ENCODE measurements around the gene PACRG.

PACRG gene

DNA sequence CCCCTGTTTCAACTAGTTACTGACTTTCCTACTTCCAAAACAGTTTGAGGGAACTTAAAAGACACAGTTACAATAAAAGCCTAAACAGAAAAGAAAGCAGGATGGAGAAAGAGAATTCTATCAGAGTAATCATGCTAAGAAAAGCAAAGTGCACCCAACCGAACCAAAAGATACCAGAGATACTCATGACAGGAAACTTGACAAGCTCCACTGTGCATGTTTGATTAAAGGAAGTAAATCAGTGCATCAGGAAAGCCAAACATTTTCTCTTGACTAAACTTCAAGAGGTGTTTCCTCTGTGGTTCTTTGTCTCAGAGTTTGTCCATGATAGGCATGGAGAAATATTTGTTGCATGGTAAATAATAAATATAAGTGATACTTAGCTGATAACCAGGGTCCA is 138.9 kb downstream of the PACRG start:
- in situ Hi-C loops (cut with MboI; ENCODE audit: low pct_unique_long_range_greater_than_20kb, low sequenced_read_pairs, unreplicated experiment): no loop called here
- DNase-seq (ENCODE audit: low spot score): no peak
- TF ChIP-seq, protein P1, sequence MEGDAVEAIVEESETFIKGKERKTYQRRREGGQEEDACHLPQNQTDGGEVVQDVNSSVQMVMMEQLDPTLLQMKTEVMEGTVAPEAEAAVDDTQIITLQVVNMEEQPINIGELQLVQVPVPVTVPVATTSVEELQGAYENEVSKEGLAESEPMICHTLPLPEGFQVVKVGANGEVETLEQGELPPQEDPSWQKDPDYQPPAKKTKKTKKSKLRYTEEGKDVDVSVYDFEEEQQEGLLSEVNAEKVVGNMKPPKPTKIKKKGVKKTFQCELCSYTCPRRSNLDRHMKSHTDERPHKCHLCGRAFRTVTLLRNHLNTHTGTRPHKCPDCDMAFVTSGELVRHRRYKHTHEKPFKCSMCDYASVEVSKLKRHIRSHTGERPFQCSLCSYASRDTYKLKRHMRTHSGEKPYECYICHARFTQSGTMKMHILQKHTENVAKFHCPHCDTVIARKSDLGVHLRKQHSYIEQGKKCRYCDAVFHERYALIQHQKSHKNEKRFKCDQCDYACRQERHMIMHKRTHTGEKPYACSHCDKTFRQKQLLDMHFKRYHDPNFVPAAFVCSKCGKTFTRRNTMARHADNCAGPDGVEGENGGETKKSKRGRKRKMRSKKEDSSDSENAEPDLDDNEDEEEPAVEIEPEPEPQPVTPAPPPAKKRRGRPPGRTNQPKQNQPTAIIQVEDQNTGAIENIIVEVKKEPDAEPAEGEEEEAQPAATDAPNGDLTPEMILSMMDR (IDR thresholded peaks at IDR 0.05; ENCODE audit: extremely low read depth, insufficient read depth, missing control alignments): no peak

DNA sequence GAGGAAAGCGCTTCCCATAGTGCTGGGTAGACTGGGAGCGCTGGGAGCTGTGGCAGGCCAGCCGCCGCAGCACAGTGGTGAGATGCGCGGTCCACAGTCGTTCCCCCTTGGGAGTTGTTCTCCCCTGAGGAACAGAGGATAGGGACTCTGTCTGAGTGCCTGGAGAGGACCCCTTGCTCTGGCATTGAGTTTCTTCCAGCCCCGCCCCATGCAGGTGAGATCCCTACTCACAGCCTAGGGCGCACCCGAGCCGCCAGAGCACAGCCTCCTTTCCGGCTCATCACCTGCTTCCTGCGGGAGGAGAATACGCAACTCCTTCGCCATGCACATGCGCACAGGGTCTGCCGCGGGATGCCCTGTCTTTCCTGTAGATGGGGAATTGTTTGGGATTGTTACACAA is 140.6 kb downstream of the PACRG start:
- in situ Hi-C loops (cut with MboI; ENCODE audit: low pct_unique_long_range_greater_than_20kb, low sequenced_read_pairs, unreplicated experiment): no loop called here
- DNase-seq (ENCODE audit: low spot score): no peak
- TF ChIP-seq, protein P1 (IDR thresholded peaks at IDR 0.05; ENCODE audit: extremely low read depth, insufficient read depth, missing control alignments): no peak

DNA sequence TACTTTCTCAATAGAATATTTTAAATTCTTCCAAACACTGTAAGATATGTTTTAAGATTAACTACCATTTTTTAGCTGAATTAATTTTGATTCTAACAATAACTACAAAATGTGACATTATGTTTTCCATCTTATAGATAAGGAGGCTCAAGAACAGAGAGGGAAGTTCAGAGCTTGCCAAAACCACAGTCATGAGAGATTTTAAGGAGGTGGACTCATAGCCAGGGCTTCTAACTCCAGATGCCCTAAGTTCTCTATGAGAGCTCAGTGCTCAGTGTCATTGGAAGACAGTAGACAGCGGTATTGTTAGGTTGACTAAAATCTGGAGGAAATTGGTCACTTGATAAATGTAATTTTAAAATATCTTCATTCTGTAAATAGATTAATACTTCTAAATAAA is 144.2 kb downstream of the PACRG start:
- TF ChIP-seq, protein P1 (IDR thresholded peaks at IDR 0.05; ENCODE audit: extremely low read depth, insufficient read depth, missing control alignments): no peak
- in situ Hi-C loops (cut with MboI; ENCODE audit: low pct_unique_long_range_greater_than_20kb, low sequenced_read_pairs, unreplicated experiment): no loop called here
- no peak for DNase-seq (ENCODE audit: low spot score)

DNA sequence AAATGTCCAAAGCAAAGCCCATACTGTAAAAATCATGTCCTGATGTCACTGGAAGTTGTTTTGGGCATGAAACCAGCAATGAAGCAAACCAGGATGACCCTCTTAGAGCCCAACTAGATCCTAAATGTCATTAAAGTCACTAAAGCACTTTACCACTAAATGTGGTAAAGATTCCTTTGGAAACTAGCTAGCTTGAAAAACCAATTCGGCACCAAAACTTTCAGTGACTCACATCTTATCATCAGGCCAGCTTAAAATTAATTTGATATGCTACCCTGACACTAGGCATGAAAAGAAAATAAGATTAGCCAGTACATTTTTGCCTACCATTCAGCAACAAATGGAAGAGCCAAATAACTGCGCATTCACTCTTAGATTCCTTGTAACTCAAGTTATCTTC is 145.8 kb downstream of the PACRG start:
- in situ Hi-C loops (cut with MboI; ENCODE audit: low pct_unique_long_range_greater_than_20kb, low sequenced_read_pairs, unreplicated experiment): no loop called here
- DNase-seq (ENCODE audit: low spot score): no peak
- TF ChIP-seq, protein P1 (IDR thresholded peaks at IDR 0.05; ENCODE audit: extremely low read depth, insufficient read depth, missing control alignments): no peak

DNA sequence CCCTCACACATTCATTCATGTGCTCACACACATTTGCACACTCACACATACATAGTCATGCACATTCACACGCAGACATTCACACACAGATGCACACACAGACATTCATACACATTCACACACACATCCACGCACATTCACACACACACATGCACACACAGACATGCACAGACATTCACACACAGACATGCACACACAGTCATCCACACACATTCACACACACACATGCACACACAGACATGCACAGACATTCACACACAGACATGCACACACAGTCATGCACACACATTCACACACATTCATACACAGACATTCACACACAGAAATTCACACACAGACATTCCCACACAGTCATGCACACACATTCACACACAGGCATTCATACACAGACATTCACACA is 147.3 kb downstream of the PACRG start:
- DNase-seq (ENCODE audit: low spot score): no peak
- in situ Hi-C loops (cut with MboI; ENCODE audit: low pct_unique_long_range_greater_than_20kb, low sequenced_read_pairs, unreplicated experiment): no loop called here
- TF ChIP-seq, protein P1 (IDR thresholded peaks at IDR 0.05; ENCODE audit: extremely low read depth, insufficient read depth, missing control alignments): no peak

DNA sequence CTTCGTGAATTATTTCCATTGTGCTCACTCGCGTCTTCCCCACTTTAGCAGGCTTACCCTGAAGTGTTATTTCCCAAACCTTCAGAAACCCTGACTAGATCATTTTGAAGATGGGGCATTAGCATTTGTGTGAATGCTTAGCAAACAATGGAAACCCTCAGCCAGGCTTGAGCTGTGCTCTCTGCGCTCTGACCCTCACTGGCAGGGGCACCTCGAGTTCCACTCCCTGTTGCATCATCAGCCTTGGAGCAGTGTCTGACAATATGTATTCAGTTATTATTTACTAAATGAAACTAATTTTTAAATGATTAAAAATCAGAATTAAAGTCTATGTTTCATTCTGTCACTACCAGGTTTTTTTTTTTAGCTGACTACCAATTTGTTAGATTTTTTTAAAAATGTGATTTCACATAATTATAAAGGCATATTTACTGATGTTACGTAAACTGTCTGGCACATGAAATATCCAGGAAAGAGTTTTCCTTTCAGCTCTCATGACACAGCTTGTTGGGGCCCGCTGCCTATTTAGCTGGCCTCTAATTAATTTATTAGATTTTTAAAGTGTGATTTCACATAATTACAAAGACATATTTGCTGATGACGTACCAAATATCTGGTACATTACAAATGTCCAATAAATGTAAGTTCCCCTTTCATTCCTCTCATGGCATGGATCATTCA is 155.2 kb downstream of the PACRG start:
- in situ Hi-C loops (cut with MboI; ENCODE audit: low pct_unique_long_range_greater_than_20kb, low sequenced_read_pairs, unreplicated experiment): no loop called here
- DNase-seq (ENCODE audit: low spot score): no peak
- TF ChIP-seq, protein P1 (IDR thresholded peaks at IDR 0.05; ENCODE audit: extremely low read depth, insufficient read depth, missing control alignments): no peak

Measured in GM13977 (cell line).